ENCODE data around the gene SERPINF2. TPM values are rescaled to one million over a fixed set of nuclear protein-coding genes. Genes with fewer than 3 reads are reported as not detected.

The SERPINF2 gene
- total and polyA plus RNA-seq, 2 experiments from 2014 or later = 0.66 to 1.2 TPM

GRCh38 chr17:1762233-1762900 lies 19.7 kb downstream of the SERPINF2 start:
- no peaks in the 10 kb centered on the region for H3K9me3 Mint-ChIP-seq
- Histone ChIP-seq H4K20me1 (replicated peaks; ENCODE audit: insufficient read depth) (no peaks in the 10 kb centered on the region), H3K4me3 (peak overlapping the region; percentile 44; the same call in 1 of the 2 replicates), H3K27ac (ENCODE audit: low read depth) (0 out of 2 replicates have a peak overlapping the region, but pooled peaks have one; percentile 45), H2AFZ (peak overlapping the region; percentile 91), H3K79me2 (replicated peaks; ENCODE audit: insufficient read depth) (no peaks in the 10 kb centered on the region), H3K4me2 (peak overlapping the region; percentile 74), H3F3A (replicated peaks; ENCODE audit: low read depth) (peaks cover 9% of the 10 kb centered on the region; the same call in 1 of the 2 replicates), H3K27me3 (ENCODE audit: insufficient read depth) (no peaks in the 10 kb centered on the region), H3K36me3 (ENCODE audit: insufficient read depth) (no peaks in the 10 kb centered on the region), H3K9me2 (ENCODE audit: insufficient read depth) (no peaks in the 10 kb centered on the region), H3K4me1 (ENCODE audit: insufficient read depth) (peaks cover 17% of the 10 kb centered on the region)
- TF ChIP-seq REST (IDR thresholded peaks at IDR 0.05; ENCODE audit: unreplicated experiment) = no peak
- TF ChIP-seq JUNB (IDR thresholded peaks at IDR 0.05; ENCODE audit: unreplicated experiment) = no peak
- TF ChIP-seq ZNF331 (CRISPR knock-in tag; IDR thresholded peaks at IDR 0.05; ENCODE audit: low read depth) = no peak
- TF ChIP-seq, protein P1, sequence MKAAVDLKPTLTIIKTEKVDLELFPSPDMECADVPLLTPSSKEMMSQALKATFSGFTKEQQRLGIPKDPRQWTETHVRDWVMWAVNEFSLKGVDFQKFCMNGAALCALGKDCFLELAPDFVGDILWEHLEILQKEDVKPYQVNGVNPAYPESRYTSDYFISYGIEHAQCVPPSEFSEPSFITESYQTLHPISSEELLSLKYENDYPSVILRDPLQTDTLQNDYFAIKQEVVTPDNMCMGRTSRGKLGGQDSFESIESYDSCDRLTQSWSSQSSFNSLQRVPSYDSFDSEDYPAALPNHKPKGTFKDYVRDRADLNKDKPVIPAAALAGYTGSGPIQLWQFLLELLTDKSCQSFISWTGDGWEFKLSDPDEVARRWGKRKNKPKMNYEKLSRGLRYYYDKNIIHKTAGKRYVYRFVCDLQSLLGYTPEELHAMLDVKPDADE (IDR thresholded peaks at IDR 0.05) = no peak
- no peak for TF ChIP-seq POLR2AphosphoS5 (IDR thresholded peaks at IDR 0.05; ENCODE audit: low read depth)
- TF ChIP-seq CTCF (conservative IDR thresholded peaks at IDR 0.05; ENCODE audit: low read depth in 2 of 2) = no peak
- TF ChIP-seq STAT1 (IDR thresholded peaks at IDR 0.05; ENCODE audit: unreplicated experiment) = no peak
- TF ChIP-seq CREB1 (CRISPR knock-in tag; IDR thresholded peaks at IDR 0.05; ENCODE audit: low read depth) = no peak
- no peak for TF ChIP-seq ZNF462 (CRISPR knock-in tag; IDR thresholded peaks at IDR 0.05)
- TF ChIP-seq EZH2 (IDR thresholded peaks at IDR 0.05; ENCODE audit: low read depth, unreplicated experiment) = no peak
- TF ChIP-seq NANOG (IDR thresholded peaks at IDR 0.05; ENCODE audit: borderline replicate concordance) = no peak
- TF ChIP-seq ZNF114 (CRISPR knock-in tag; IDR thresholded peaks at IDR 0.05) = no peak
- no peak for TF ChIP-seq EZH2phosphoT487 (IDR thresholded peaks at IDR 0.05; ENCODE audit: unreplicated experiment)
- peaks cover 23% of the 10 kb centered on the region for H3K4me1 Mint-ChIP-seq
- peak overlapping the region; percentile 67 for H3K4me3 Mint-ChIP-seq
- peaks cover under 1% of the 10 kb centered on the region; the same call in 1 of the 3 replicates for H3K36me3 Mint-ChIP-seq (ENCODE audit: low read depth)
- H3K27me3 Mint-ChIP-seq (ENCODE audit: insufficient read depth, low read depth, poor library complexity) = peaks cover 7% of the 10 kb centered on the region
- H3K27ac Mint-ChIP-seq = peak overlapping the region; percentile 31; the same call in 1 of the 2 replicates
- peak; percentile 42 for DNase-seq (ENCODE audit: low spot score)
- peak; percentile 70 for ATAC-seq

Measured in GM23338 (cell line).